Measurements from ENCODE around the gene FLRT1.

GRCh38 chr11:64029773-64030172 is 6.0 kb upstream of the FLRT1 start:
- TF ChIP-seq POLR2A (IDR thresholded peaks at IDR 0.05): no peak
- TF ChIP-seq CTCF (IDR thresholded peaks at IDR 0.05 in 4 of 5, conservative IDR thresholded peaks at IDR 0.05 in 1 of 5): no peak

All from gastrocnemius medialis (tissue), 4 donors.